Esophagus squamous epithelium (tissue), 4 donors: ENCODE data around the gene EFNA4.

Experiments
- CTCF ChIP-seq, 6 experiments: fragments of 450-650 bp in 4 of 6; fragments of 200-600 bp in 2 of 6; sonication (generic) in 2 of 6; IDR thresholded peaks; one replicate each; pipeline ENCODE4 v1.5.1; 2016 to 2019; ENCODE audit warnings: antibody characterized with exemption in 6 of 6, mild to moderate bottlenecking in 4 of 6, moderate library complexity in 4 of 6
- POLR2A ChIP-seq, 4 donors: fragments of 450-650 bp; IDR thresholded peaks; one replicate each; pipeline ENCODE4 v1.6.1; 2017; ENCODE audit warnings: antibody characterized with exemption in 4 of 4, mild to moderate bottlenecking in 4 of 4, moderate library complexity in 3 of 4

GRCh38 chr1:155044365-155044764 is 19.2 kb upstream of the EFNA4 start:
- TF ChIP-seq CTCF (IDR thresholded peaks at IDR 0.05) (no peak), POLR2A (IDR thresholded peaks at IDR 0.05) (no peak)
